ENCODE results near the gene LYZ.
A peak's percentile ranks its signal among the peaks of the same experiment; 100 is the strongest.

Gene LYZ

GRCh38 chr12:69329669-69330428 is 18.3 kb upstream of the LYZ start:
- H3K36me3 ChIP-seq (ENCODE audit: control insufficient read depth, low read depth, low read length): no peaks in the 10 kb centered on the region
- H3K27me3 ChIP-seq (ENCODE audit: control insufficient read depth, insufficient read depth, low read length): no peaks in the 10 kb centered on the region
- H3K4me1 ChIP-seq (ENCODE audit: control insufficient read depth, low read depth, low read length): peaks cover 44% of the 10 kb centered on the region
- no peak overlapping the region for H3K27ac ChIP-seq (ENCODE audit: low read length)
- no peaks in the 10 kb centered on the region for H3K9me3 ChIP-seq (ENCODE audit: control insufficient read depth, low read depth, low read length)
- no peak overlapping the region for H3K9ac ChIP-seq (ENCODE audit: low read length)
- no peak overlapping the region for H3K4me3 ChIP-seq (ENCODE audit: low read length)

GRCh38 chr12:69330475-69331473 is 17.4 kb upstream of the LYZ start:
- H3K9ac ChIP-seq (ENCODE audit: low read length): peak overlapping the region; percentile 41
- H3K4me1 ChIP-seq (ENCODE audit: control insufficient read depth, low read depth, low read length): peaks cover 44% of the 10 kb centered on the region
- no peaks in the 10 kb centered on the region for H3K27me3 ChIP-seq (ENCODE audit: control insufficient read depth, insufficient read depth, low read length)
- peak overlapping the region; percentile 50 for H3K4me3 ChIP-seq (ENCODE audit: low read length)
- no peaks in the 10 kb centered on the region for H3K36me3 ChIP-seq (ENCODE audit: control insufficient read depth, low read depth, low read length)
- peak overlapping the region; percentile 9 for H3K27ac ChIP-seq (ENCODE audit: low read length)
- no peaks in the 10 kb centered on the region for H3K9me3 ChIP-seq (ENCODE audit: control insufficient read depth, low read depth, low read length)

GRCh38 chr12:69331519-69331908 is 16.7 kb upstream of the LYZ start:
- Histone ChIP-seq H3K27me3 (ENCODE audit: control insufficient read depth, insufficient read depth, low read length) (no peaks in the 10 kb centered on the region), H3K9me3 (ENCODE audit: control insufficient read depth, low read depth, low read length) (no peaks in the 10 kb centered on the region), H3K4me3 (ENCODE audit: low read length) (peak overlapping the region; percentile 50), H3K4me1 (ENCODE audit: control insufficient read depth, low read depth, low read length) (peaks cover 44% of the 10 kb centered on the region), H3K36me3 (ENCODE audit: control insufficient read depth, low read depth, low read length) (no peaks in the 10 kb centered on the region), H3K27ac (ENCODE audit: low read length) (no peak overlapping the region), H3K9ac (ENCODE audit: low read length) (peak overlapping the region; percentile 41)

- no peaks in the 10 kb centered on the region for H3K27me3 ChIP-seq (ENCODE audit: control insufficient read depth, insufficient read depth, low read length)
- H3K4me1 ChIP-seq (ENCODE audit: control insufficient read depth, low read depth, low read length): peaks cover 44% of the 10 kb centered on the region
- H3K27ac ChIP-seq (ENCODE audit: low read length): no peak overlapping the region
Measured at GRCh38 chr12:69331909-69332684, 16.1 kb upstream of the LYZ start.

GRCh38 chr12:69332815-69333358 is 15.3 kb upstream of the LYZ start:
- H3K36me3 ChIP-seq (ENCODE audit: control insufficient read depth, low read depth, low read length): no peaks in the 10 kb centered on the region
- no peaks in the 10 kb centered on the region for H3K27me3 ChIP-seq (ENCODE audit: control insufficient read depth, insufficient read depth, low read length)
- H3K9me3 ChIP-seq (ENCODE audit: control insufficient read depth, low read depth, low read length): no peaks in the 10 kb centered on the region
- peaks cover 44% of the 10 kb centered on the region for H3K4me1 ChIP-seq (ENCODE audit: control insufficient read depth, low read depth, low read length)
- H3K9ac ChIP-seq (ENCODE audit: low read length): no peak overlapping the region
- no peak overlapping the region for H3K27ac ChIP-seq (ENCODE audit: low read length)
- no peak overlapping the region for H3K4me3 ChIP-seq (ENCODE audit: low read length)

More at GRCh38 chr12:69331909-69332684, 16.1 kb upstream of the LYZ start:
- no peaks in the 10 kb centered on the region for H3K36me3 ChIP-seq (ENCODE audit: control insufficient read depth, low read depth, low read length)
- H3K4me3 ChIP-seq (ENCODE audit: low read length): peak overlapping the region; percentile 50
- H3K9ac ChIP-seq (ENCODE audit: low read length): no peak overlapping the region
- H3K9me3 ChIP-seq (ENCODE audit: control insufficient read depth, low read depth, low read length): no peaks in the 10 kb centered on the region

- Histone ChIP-seq H3K4me1 (ENCODE audit: control insufficient read depth, low read depth, low read length) (peaks cover 32% of the 10 kb centered on the region), H3K9ac (ENCODE audit: low read length) (no peak overlapping the region), H3K27me3 (ENCODE audit: control insufficient read depth, insufficient read depth, low read length) (no peaks in the 10 kb centered on the region), H3K36me3 (ENCODE audit: control insufficient read depth, low read depth, low read length) (no peaks in the 10 kb centered on the region), H3K4me3 (ENCODE audit: low read length) (no peak overlapping the region), H3K27ac (ENCODE audit: low read length) (no peak overlapping the region), H3K9me3 (ENCODE audit: control insufficient read depth, low read depth, low read length) (no peaks in the 10 kb centered on the region)
Measured at GRCh38 chr12:69334158-69334557, 14.0 kb upstream of the LYZ start.

GRCh38 chr12:69337311-69338090 is 10.7 kb upstream of the LYZ start:
- Histone ChIP-seq H3K4me1 (ENCODE audit: control insufficient read depth, low read depth, low read length) (peaks cover 1% of the 10 kb centered on the region), H3K36me3 (ENCODE audit: control insufficient read depth, low read depth, low read length) (no peaks in the 10 kb centered on the region), H3K4me3 (ENCODE audit: low read length) (no peak overlapping the region), H3K27me3 (ENCODE audit: control insufficient read depth, insufficient read depth, low read length) (no peaks in the 10 kb centered on the region), H3K9ac (ENCODE audit: low read length) (no peak overlapping the region), H3K27ac (ENCODE audit: low read length) (no peak overlapping the region), H3K9me3 (ENCODE audit: control insufficient read depth, low read depth, low read length) (no peaks in the 10 kb centered on the region)

GRCh38 chr12:69338120-69338859 is 9.9 kb upstream of the LYZ start:
- no peaks in the 10 kb centered on the region for H3K36me3 ChIP-seq (ENCODE audit: control insufficient read depth, low read depth, low read length)
- H3K9ac ChIP-seq (ENCODE audit: low read length): no peak overlapping the region
- no peaks in the 10 kb centered on the region for H3K4me1 ChIP-seq (ENCODE audit: control insufficient read depth, low read depth, low read length)
- no peaks in the 10 kb centered on the region for H3K9me3 ChIP-seq (ENCODE audit: control insufficient read depth, low read depth, low read length)
- H3K4me3 ChIP-seq (ENCODE audit: low read length): no peak overlapping the region
- no peaks in the 10 kb centered on the region for H3K27me3 ChIP-seq (ENCODE audit: control insufficient read depth, insufficient read depth, low read length)
- no peak overlapping the region for H3K27ac ChIP-seq (ENCODE audit: low read length)

- H3K9me3 ChIP-seq (ENCODE audit: control insufficient read depth, low read depth, low read length): no peaks in the 10 kb centered on the region
- no peaks in the 10 kb centered on the region for H3K36me3 ChIP-seq (ENCODE audit: control insufficient read depth, low read depth, low read length)
- H3K4me1 ChIP-seq (ENCODE audit: control insufficient read depth, low read depth, low read length): no peaks in the 10 kb centered on the region
- no peak overlapping the region for H3K27ac ChIP-seq (ENCODE audit: low read length)
- no peak overlapping the region for H3K4me3 ChIP-seq (ENCODE audit: low read length)
- no peak overlapping the region for H3K9ac ChIP-seq (ENCODE audit: low read length)
- H3K27me3 ChIP-seq (ENCODE audit: control insufficient read depth, insufficient read depth, low read length): no peaks in the 10 kb centered on the region
Measured at GRCh38 chr12:69338936-69339335, 9.2 kb upstream of the LYZ start.

- H3K4me3 ChIP-seq (ENCODE audit: low read length): no peak overlapping the region
- H3K36me3 ChIP-seq (ENCODE audit: control insufficient read depth, low read depth, low read length): no peaks in the 10 kb centered on the region
- H3K9ac ChIP-seq (ENCODE audit: low read length): no peak overlapping the region
- H3K4me1 ChIP-seq (ENCODE audit: control insufficient read depth, low read depth, low read length): no peaks in the 10 kb centered on the region
- H3K27me3 ChIP-seq (ENCODE audit: control insufficient read depth, insufficient read depth, low read length): no peaks in the 10 kb centered on the region
- H3K27ac ChIP-seq (ENCODE audit: low read length): no peak overlapping the region
- no peaks in the 10 kb centered on the region for H3K9me3 ChIP-seq (ENCODE audit: control insufficient read depth, low read depth, low read length)
Measured at GRCh38 chr12:69339999-69340398, 8.2 kb upstream of the LYZ start.

Measured in iPS-18a (cell line).